CD4-positive, alpha-beta T cell treated with Interleukin-15 for 4 hours (primary cell): ENCODE data around the gene GRIK4.
"Not testable (repeated sequence)": the region's sequence is repeated elsewhere in the genome, so short reads cannot be mapped to it uniquely, and the experiment has no call there.

Source experiments
- DNase-seq: peaks from one replicate; pipeline ENCODE4 v3.0.0-alpha.2; 2020; ENCODE audit warnings: low spot score

Gene GRIK4

DNA sequence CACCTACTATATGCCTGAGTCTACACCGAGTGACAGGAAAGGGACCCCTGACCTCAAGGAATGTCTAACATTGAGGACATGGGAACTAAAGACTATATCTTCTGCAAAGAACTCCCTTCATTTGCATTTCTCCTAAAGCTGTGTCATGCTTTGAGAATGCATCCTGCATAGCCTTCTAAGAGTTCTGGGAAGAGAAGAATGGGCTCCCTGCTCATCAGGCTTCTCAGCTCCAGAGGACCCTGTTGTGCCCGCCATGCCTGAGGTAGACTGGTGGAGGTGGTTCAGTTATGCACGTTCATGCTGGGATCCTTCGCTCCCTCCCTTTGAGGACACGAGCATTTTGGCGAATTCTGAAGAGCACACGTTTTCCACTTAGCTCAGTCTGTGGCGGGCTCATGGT lies 63.3 kb downstream of the GRIK4 start:
- DNase-seq: no peak

DNA sequence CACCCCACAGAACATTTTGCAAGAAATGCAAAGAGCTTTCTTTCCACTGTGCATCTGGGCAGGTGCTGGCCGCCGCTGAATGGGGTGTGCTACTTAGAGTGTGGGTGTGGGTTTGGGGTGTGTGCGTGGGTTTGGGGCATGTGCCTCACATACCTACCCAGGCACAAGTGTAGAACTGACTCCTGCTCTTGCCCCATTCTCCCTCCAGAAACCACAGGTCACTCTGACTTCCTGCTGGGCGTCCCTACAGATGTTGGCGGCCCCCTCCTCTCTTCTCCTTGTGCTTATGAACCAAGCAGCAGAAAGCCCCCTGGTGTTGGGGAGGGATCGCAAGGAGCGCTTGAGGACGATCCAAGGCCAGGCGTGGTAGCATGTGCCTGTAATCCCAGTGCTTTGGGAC lies 63.9 kb downstream of the GRIK4 start:
- no peak for DNase-seq

- no peak for DNase-seq
Measured at GRCh38 chr11:120576606-120577005, 65.1 kb downstream of the GRIK4 start.

DNA sequence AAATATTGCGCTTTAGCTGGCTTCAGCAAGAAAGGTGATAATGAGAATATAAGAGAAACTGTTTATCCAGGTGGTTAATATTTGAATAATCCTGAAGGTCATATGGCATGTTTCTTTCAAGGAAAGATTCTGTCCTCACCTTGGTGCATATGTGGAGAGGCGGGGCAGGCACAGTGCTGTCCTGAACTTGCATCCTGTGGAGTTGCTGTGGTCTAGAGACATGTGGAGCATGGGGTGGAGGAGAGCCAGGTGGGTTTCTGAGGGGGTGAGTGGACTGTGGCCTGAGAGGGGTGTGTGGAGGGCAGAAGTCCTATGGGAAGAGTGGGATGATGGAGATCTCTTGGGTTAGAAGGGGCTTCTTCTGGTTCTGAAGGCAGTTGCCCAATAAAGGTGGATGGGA lies 65.5 kb downstream of the GRIK4 start:
- DNase-seq: no peak

DNA sequence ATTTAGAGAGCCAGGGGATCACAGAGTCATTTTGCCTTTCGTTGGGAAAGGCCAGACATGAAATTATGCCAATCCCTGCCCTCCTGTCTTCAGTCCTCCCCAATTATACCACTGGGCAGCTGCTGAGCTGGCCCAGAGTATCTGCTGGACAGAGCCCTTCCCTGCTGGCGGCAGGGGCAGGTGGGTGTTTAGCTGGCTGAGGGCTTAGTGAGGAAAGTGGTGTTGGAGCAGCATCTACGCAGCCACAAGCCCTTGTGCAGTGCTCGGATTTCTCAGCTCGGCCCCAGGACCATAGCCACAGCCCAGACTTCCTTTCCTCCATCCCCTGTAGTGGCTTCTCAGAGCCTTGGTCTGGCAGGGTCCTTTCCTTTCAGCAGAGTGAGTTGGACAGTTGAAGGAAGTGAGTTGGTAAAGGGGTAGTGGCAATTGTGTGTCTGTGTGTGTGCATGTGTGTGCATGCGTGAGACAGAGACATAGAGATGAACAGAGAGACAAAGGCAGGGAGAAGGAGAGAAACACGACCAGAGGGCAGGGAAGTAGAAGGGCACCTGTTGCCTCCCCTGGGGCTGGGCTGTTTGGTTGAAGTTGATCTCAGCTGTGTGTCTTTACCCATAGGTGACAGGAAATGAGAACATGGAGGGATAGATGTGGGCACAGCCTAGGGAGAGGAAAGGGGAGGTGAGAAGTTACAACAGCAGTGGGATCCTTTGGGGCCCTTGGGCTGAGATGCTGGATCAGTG lies 66.2 kb downstream of the GRIK4 start:
- no peak for DNase-seq

- no peak for DNase-seq
Measured at GRCh38 chr11:120578596-120579154, 67.1 kb downstream of the GRIK4 start.

- DNase-seq: no peak
Measured at GRCh38 chr11:120579611-120580031, 68.1 kb downstream of the GRIK4 start.

GRCh38 chr11:120581313-120581712 lies 69.8 kb downstream of the GRIK4 start:
- no peak for DNase-seq

- not testable (repeated sequence) for DNase-seq
Measured at GRCh38 chr11:120582535-120582934, 71.0 kb downstream of the GRIK4 start.

GRCh38 chr11:120586072-120586471 lies 74.5 kb downstream of the GRIK4 start:
- no peak for DNase-seq

DNA sequence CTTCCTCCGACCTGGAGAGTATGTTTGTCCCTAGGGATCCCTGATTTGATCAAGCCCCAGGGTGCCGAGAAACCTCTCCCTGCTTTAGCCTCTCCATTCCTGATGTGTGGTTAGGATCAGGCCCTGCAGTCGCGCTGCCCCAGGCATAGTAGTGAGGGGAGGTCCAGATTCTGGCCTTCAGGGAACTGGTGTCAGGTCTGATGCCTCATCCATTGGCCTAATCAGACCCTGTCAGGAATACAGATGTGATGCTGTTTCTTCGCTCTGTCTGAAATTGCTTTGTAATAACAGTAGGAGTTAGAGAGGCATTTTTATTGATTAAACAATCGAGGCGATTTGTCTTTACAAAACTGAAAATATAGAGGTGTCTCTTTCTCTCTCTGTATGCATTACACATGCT lies 75.2 kb downstream of the GRIK4 start:
- no peak for DNase-seq

GRCh38 chr11:120587299-120587698 lies 75.8 kb downstream of the GRIK4 start:
- DNase-seq: no peak

GRCh38 chr11:120589376-120589775 lies 77.8 kb downstream of the GRIK4 start:
- no peak for DNase-seq

- no peak for DNase-seq
Measured at GRCh38 chr11:120590472-120590871, 78.9 kb downstream of the GRIK4 start.

GRCh38 chr11:120594746-120595145 lies 83.2 kb downstream of the GRIK4 start:
- no peak for DNase-seq

DNA sequence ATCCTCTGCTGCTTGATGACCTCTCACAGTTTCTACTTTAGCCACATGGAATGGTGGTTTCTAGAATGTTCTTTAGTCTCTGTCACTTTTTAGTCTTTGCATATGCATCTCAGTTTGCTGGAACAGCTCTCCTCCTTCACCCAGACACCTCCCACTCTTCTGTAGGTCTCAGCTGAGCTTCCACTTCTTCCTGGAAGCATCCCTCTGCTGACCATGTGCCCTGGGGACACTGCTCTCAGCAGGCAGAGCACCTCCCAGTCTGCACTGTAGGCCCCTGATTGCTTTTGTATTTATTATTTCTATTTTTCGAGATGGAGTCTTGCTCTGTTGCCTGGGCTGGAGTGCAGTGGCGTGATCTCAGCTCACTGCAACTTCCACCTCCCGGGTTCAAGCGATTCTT lies 84.0 kb downstream of the GRIK4 start:
- DNase-seq: no peak

- no peak for DNase-seq
Measured at GRCh38 chr11:120597250-120598215, 86.0 kb downstream of the GRIK4 start.

DNA sequence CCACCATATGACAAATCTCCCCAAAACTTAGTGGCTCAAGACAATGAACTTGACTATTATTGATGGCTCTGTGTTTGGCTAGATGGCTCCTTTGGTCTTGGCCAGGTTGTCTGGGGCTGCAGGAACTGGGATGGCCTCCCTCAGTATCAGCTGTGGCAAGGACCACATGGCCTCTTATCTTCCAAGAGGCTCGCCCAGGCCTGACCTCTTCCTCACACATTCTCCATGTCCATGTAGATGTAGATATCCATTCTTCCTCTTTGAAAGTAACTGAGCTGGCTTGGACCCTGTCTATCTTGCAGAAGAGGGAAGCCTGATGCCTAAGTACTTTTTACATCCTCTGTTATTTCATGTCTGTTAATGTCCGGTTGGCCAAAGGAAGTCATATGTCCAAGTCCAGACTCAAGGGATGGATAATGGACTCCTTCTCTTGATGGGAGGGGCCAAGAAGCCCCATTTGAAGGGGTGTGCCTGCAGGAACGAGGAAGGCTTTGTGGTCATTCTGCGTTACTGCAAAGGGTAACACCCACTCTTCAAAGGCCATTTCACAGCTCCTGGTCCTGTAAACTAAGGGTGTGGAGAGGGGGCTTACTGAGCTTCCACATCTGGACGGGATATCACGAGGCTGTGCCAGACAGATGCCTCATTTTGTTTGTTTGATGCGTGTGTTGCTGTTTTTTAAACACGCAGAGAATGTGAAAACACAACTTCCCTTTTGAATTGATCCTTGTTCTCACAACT lies 87.1 kb downstream of the GRIK4 start:
- DNase-seq: no peak

- no peak for DNase-seq
Measured at GRCh38 chr11:120599816-120600420, 88.4 kb downstream of the GRIK4 start.

DNA sequence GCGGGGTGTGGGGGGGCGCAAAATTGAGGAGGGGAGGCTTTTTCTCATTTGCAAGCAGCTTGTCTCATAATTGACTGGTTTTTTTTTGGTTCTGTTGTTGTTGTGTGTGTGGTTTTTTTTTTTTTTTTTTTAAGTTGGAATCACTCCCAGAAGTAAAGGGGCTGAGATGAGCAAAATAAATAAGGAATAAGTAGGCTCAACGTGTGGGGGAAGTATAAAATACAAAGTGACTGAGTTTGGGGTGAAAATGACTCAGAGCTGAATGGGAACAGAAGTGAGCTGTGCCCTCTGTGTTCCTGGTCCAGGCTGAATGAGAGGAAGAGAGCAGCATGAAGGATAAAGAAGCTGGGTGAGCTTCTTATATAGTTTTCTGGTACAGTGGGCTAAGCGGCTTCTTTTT lies 90.0 kb downstream of the GRIK4 start:
- DNase-seq: no peak

- no peak for DNase-seq
Measured at GRCh38 chr11:120603071-120603470, 91.5 kb downstream of the GRIK4 start.

GRCh38 chr11:120605469-120605868 lies 93.9 kb downstream of the GRIK4 start:
- no peak for DNase-seq
